HEK293T (cell line): Measurements from ENCODE around the gene MIPOL1.

Experiments
- BHLHE40 ChIP-seq: fragments of 450-650 bp; IDR thresholded peaks from 2 replicates; pipeline ENCODE4 v1.6.1; 2016; ENCODE audit warnings: mild to moderate bottlenecking, moderate library complexity, borderline replicate concordance
- CTBP1 ChIP-seq: fragments of 450-650 bp; IDR thresholded peaks from 2 replicates; pipeline ENCODE4 v1.6.1; 2016; ENCODE audit warnings: borderline replicate concordance
- ELF4 ChIP-seq: fragments of 450-650 bp; IDR thresholded peaks from 2 replicates; pipeline ENCODE4 v1.6.1; 2017; ENCODE audit warnings: antibody characterized with exemption
- FOXK2 ChIP-seq: fragments of 450-650 bp; IDR thresholded peaks from 2 replicates; pipeline ENCODE4 v1.6.1; 2016; ENCODE audit warnings: mild to moderate bottlenecking
- FOXM1 ChIP-seq: fragments of 450-650 bp; IDR thresholded peaks from 2 replicates; pipeline ENCODE4 v1.6.1; 2017; ENCODE audit warnings: mild to moderate bottlenecking, borderline replicate concordance
- HDGF ChIP-seq: fragments of 450-650 bp; IDR thresholded peaks from 2 replicates; pipeline ENCODE4 v1.6.1; 2017; ENCODE audit warnings: antibody characterized with exemption, borderline replicate concordance
- L3MBTL2 ChIP-seq: fragments of 450-650 bp; conservative IDR thresholded peaks from 2 replicates; pipeline ENCODE4 v1.6.1; 2016; ENCODE audit warnings: mild to moderate bottlenecking
- LEF1 ChIP-seq: fragments of 450-650 bp; IDR thresholded peaks from 2 replicates; pipeline ENCODE4 v1.6.1; 2017; ENCODE audit warnings: mild to moderate bottlenecking, borderline replicate concordance
- SP1 ChIP-seq: fragments of 450-650 bp; IDR thresholded peaks from 2 replicates; pipeline ENCODE4 v1.6.1; 2017
- TF ChIP-seq, protein P1 (sequence below): fragments of 450-650 bp; IDR thresholded peaks from 2 replicates; pipeline ENCODE4 v1.6.1; 2016

DNA sequence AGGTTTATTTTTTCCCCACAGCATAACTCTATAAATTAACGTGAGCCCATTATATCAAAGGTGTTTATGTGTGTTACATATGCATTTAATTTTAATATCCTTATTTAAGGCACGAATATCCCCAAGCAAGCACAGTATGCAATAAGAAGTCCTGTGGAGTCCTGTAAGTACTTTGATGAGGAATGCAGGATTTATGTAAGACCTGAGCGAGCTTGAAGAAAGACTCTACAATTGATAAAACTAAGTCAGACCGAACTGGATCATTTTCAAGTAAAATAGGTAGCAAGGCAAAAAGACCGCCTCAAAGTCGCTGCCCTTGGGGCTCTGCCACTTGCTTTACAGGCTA, 26.1 kb upstream of the MIPOL1 start:
- TF ChIP-seq FOXK2: no peak
- TF ChIP-seq ELF4: no peak
- TF ChIP-seq HDGF: no peak
- no peak for TF ChIP-seq SP1
- TF ChIP-seq LEF1: no peak
- TF ChIP-seq L3MBTL2: no peak
- no peak for TF ChIP-seq CTBP1
- TF ChIP-seq, protein P1, sequence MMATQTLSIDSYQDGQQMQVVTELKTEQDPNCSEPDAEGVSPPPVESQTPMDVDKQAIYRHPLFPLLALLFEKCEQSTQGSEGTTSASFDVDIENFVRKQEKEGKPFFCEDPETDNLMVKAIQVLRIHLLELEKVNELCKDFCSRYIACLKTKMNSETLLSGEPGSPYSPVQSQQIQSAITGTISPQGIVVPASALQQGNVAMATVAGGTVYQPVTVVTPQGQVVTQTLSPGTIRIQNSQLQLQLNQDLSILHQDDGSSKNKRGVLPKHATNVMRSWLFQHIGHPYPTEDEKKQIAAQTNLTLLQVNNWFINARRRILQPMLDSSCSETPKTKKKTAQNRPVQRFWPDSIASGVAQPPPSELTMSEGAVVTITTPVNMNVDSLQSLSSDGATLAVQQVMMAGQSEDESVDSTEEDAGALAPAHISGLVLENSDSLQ: no peak
- TF ChIP-seq FOXM1: no peak
- no peak for TF ChIP-seq BHLHE40
